HepG2 (cell line): Measurements from ENCODE around the gene DUS3L. TPM values are rescaled to one million over a fixed set of nuclear protein-coding genes. Genes with fewer than 3 reads are reported as not detected.

ENCODE experiments used
- AGO2 ChIP-seq: fragments of 200-400 bp; formaldehyde crosslinking; optimal IDR thresholded peaks from 2 replicates; pipeline ENCODE3; 2017; ENCODE audit warnings: mild to moderate bottlenecking, low read depth, low read length, moderate library complexity
- AHR ChIP-seq: IDR thresholded peaks from 2 replicates; pipeline ENCODE4 v1.6.1; 2018; ENCODE audit warnings: missing genetic modification reagents, missing compliant biosample characterization
- CHCHD3 ChIP-seq: sonication (generic); formaldehyde crosslinking; IDR thresholded peaks from 2 replicates; pipeline ENCODE4 v1.8.0; 2022; ENCODE audit warnings: mild to moderate bottlenecking, missing genetic modification reagents, moderate library complexity
- HCFC1 ChIP-seq: fragments of 150-350 bp; IDR thresholded peaks from 2 replicates; pipeline ENCODE4 v1.6.1; 2014; ENCODE audit warnings: low read depth, low read length
- HDAC2 ChIP-seq: sonication (generic); formaldehyde crosslinking; IDR thresholded peaks from 2 replicates; pipeline ENCODE4 v1.4.0; 2020; ENCODE audit warnings: missing genetic modification reagents
- HNRNPH1 ChIP-seq: fragments of 200-400 bp; formaldehyde crosslinking; optimal IDR thresholded peaks from 2 replicates; pipeline ENCODE3; 2017; ENCODE audit warnings: mild to moderate bottlenecking, low read depth, low read length
- HNRNPK ChIP-seq: fragments of 200-400 bp; formaldehyde crosslinking; IDR thresholded peaks from 2 replicates; pipeline ENCODE4 v1.6.1; 2018; ENCODE audit warnings: low read length, low read depth, moderate library complexity, mild to moderate bottlenecking; ENCODE audit not compliant: poor library complexity, severe bottlenecking
- NONO ChIP-seq, 2 experiments: fragments of 450-650 bp in 1 of 2; sonication (generic) in 1 of 2; formaldehyde crosslinking in 1 of 2; IDR thresholded peaks in 1 of 2; conservative IDR thresholded peaks in 1 of 2; 2 replicates each; pipeline versions ENCODE4 v1.6.1 to v1.8.0; 2017 to 2022; ENCODE audit warnings: mild to moderate bottlenecking in 1 of 2, missing genetic modification reagents in 1 of 2, moderate library complexity in 1 of 2
- RAD21 ChIP-seq: fragments of 450-650 bp; formaldehyde crosslinking; IDR thresholded peaks from 2 replicates; pipeline ENCODE4 v1.5.0; 2020; ENCODE audit warnings: mild to moderate bottlenecking
- SMAD9 ChIP-seq: sonication (generic); formaldehyde crosslinking; IDR thresholded peaks from 2 replicates; pipeline ENCODE4 v1.5.1; 2020; ENCODE audit warnings: mild to moderate bottlenecking, missing genetic modification reagents
- ZFP90 ChIP-seq: sonication (generic); formaldehyde crosslinking; IDR thresholded peaks from 2 replicates; pipeline ENCODE4 v1.8.0; 2022; ENCODE audit warnings: missing genetic modification reagents, mild to moderate bottlenecking, inconsistent platforms, borderline replicate concordance
- ZNF782 ChIP-seq: sonication (generic); formaldehyde crosslinking; IDR thresholded peaks from 2 replicates; pipeline ENCODE4 v1.4.0; 2020; ENCODE audit warnings: missing genetic modification reagents, mild to moderate bottlenecking, borderline replicate concordance
- ZNF850 ChIP-seq: sonication (generic); formaldehyde crosslinking; conservative IDR thresholded peaks from 2 replicates; pipeline ENCODE4 v1.9.0; 2021; ENCODE audit warnings: mild to moderate bottlenecking, missing genetic modification reagents
- polyA plus RNA-seq, 8 experiments: library from polyadenylated mRNA; depleted of rRNA in 3 of 8; stranded (reverse) in 7 of 8; unstranded in 1 of 8; fragments of >200 nt; fragmentation: Illumina TruSeq in 4 of 8; extraction: Trizol in 4 of 8; gene quantifications; 2 replicates each; pipeline versions ENCODE4 v1.2.1 to v1.2.3, GENCODE V29; 2011 to 2016; ENCODE audit warnings: low read depth in 4 of 8, missing spikeins in 1 of 8, mixed read lengths in 1 of 8; ENCODE audit not compliant: insufficient read depth in 1 of 8
- total RNA-seq, 5 experiments: library from RNA; depleted of rRNA; stranded (reverse); fragments of >200 nt; fragmentation: Illumina TruSeq; extraction: Trizol; gene quantifications; 2 replicates each; pipeline ENCODE4 v1.2.3, GENCODE V29; 2016; ENCODE audit warnings: low read depth in 1 of 5
- TF ChIP-seq, protein P1 (sequence below), 2 experiments: fragments of 450-650 bp in 1 of 2; sonication (generic) in 1 of 2; formaldehyde crosslinking; IDR thresholded peaks; 2 replicates each; pipeline versions ENCODE4 v1.5.0 to v1.8.0; 2020 to 2022; ENCODE audit warnings: mild to moderate bottlenecking in 1 of 2, missing genetic modification reagents in 1 of 2
- TF ChIP-seq, protein P2 (sequence below): sonication (generic); formaldehyde crosslinking; conservative IDR thresholded peaks from 2 replicates; pipeline ENCODE4 v1.4.0; 2020; ENCODE audit warnings: mild to moderate bottlenecking, missing genetic modification reagents, moderate library complexity
- TF ChIP-seq, protein P3 (sequence below): sonication (generic); formaldehyde crosslinking; IDR thresholded peaks from 2 replicates; pipeline ENCODE4 v1.9.0; 2022; ENCODE audit warnings: low read depth, missing genetic modification reagents
- TF ChIP-seq, protein P4 (sequence below), 2 experiments: sonication (generic) in 1 of 2; formaldehyde crosslinking in 1 of 2; IDR thresholded peaks; 2 replicates each; pipeline versions ENCODE4 v1.4.0 to v1.6.1; 2018 to 2020; ENCODE audit warnings: missing genetic modification reagents in 2 of 2, borderline replicate concordance in 1 of 2, low read depth in 1 of 2, mild to moderate bottlenecking in 1 of 2, missing biosample characterization in 1 of 2
- TF ChIP-seq, protein P5 (sequence below): sonication (generic); formaldehyde crosslinking; IDR thresholded peaks from 2 replicates; pipeline ENCODE4 v1.8.0; 2023; ENCODE audit warnings: mild to moderate bottlenecking, missing genetic modification reagents

The DUS3L gene
- total and polyA plus RNA-seq, 2 of the 13 experiments (the other 11 are each of a cell fraction or from before 2014, with no cell fraction given) = 13.3 to 25.1 TPM

DNA sequence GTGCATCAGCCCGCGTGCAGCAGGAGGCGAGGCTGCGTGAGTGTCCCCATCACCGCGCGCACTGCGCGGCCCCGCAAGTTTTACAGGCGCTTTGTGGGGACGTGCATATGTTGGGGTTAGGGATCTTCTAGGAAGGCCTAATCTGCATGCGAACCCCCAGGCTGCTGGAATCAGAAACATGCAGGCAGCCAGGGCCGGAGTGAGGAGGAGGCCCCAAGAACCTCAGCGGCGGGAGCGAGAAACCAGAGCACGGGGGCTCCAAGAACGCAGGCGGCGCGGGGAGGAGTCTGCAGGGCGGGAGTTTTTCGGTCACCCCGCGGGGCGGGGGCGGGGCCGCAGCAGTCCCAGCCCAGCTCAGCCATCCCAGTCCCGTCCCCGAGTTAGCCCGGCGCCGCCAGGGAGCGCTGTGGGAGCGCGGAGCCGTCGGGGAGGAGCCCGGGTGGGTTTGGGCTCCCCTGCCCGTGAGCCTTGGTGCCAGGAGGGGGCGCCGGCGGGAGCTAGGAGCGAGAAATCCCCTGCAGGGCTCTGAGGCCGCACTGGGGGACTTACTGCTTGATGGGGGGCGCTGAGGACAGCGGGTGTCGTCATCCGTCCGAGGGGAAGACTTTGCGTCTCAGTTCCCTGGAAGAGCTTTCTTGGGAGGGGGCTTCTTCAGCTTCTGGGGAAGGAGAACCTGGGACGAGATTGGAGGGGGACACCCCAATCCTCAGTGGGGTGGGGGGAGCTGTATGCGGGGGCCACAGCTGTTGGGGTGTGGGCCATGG lies 13.0 kb upstream of the DUS3L start (continued):
- TF ChIP-seq, protein P1, sequence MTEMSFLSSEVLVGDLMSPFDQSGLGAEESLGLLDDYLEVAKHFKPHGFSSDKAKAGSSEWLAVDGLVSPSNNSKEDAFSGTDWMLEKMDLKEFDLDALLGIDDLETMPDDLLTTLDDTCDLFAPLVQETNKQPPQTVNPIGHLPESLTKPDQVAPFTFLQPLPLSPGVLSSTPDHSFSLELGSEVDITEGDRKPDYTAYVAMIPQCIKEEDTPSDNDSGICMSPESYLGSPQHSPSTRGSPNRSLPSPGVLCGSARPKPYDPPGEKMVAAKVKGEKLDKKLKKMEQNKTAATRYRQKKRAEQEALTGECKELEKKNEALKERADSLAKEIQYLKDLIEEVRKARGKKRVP (CRISPR knock-in tag; IDR thresholded peaks at IDR 0.05) = peak in 1 of 2 experiments; percentile 82; a peak in 2 of 4 replicates
- TF ChIP-seq, protein P2, sequence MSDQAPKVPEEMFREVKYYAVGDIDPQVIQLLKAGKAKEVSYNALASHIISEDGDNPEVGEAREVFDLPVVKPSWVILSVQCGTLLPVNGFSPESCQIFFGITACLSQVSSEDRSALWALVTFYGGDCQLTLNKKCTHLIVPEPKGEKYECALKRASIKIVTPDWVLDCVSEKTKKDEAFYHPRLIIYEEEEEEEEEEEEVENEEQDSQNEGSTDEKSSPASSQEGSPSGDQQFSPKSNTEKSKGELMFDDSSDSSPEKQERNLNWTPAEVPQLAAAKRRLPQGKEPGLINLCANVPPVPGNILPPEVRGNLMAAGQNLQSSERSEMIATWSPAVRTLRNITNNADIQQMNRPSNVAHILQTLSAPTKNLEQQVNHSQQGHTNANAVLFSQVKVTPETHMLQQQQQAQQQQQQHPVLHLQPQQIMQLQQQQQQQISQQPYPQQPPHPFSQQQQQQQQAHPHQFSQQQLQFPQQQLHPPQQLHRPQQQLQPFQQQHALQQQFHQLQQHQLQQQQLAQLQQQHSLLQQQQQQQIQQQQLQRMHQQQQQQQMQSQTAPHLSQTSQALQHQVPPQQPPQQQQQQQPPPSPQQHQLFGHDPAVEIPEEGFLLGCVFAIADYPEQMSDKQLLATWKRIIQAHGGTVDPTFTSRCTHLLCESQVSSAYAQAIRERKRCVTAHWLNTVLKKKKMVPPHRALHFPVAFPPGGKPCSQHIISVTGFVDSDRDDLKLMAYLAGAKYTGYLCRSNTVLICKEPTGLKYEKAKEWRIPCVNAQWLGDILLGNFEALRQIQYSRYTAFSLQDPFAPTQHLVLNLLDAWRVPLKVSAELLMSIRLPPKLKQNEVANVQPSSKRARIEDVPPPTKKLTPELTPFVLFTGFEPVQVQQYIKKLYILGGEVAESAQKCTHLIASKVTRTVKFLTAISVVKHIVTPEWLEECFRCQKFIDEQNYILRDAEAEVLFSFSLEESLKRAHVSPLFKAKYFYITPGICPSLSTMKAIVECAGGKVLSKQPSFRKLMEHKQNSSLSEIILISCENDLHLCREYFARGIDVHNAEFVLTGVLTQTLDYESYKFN = peak; percentile 60
- no peak for TF ChIP-seq ZFP90 (CRISPR knock-in tag)
- TF ChIP-seq HNRNPH1 = no peak
- TF ChIP-seq CHCHD3 (CRISPR knock-in tag) = 0 out of 2 replicates have a peak, but pooled peaks have one; percentile 34
- TF ChIP-seq, protein P3, sequence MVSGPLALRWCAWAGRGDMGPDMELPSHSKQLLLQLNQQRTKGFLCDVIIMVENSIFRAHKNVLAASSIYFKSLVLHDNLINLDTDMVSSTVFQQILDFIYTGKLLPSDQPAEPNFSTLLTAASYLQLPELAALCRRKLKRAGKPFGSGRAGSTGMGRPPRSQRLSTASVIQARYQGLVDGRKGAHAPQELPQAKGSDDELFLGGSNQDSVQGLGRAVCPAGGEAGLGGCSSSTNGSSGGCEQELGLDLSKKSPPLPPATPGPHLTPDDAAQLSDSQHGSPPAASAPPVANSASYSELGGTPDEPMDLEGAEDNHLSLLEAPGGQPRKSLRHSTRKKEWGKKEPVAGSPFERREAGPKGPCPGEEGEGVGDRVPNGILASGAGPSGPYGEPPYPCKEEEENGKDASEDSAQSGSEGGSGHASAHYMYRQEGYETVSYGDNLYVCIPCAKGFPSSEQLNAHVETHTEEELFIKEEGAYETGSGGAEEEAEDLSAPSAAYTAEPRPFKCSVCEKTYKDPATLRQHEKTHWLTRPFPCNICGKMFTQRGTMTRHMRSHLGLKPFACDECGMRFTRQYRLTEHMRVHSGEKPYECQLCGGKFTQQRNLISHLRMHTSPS = no peak; the same call in 1 of the 2 replicates
- TF ChIP-seq, protein P4, sequence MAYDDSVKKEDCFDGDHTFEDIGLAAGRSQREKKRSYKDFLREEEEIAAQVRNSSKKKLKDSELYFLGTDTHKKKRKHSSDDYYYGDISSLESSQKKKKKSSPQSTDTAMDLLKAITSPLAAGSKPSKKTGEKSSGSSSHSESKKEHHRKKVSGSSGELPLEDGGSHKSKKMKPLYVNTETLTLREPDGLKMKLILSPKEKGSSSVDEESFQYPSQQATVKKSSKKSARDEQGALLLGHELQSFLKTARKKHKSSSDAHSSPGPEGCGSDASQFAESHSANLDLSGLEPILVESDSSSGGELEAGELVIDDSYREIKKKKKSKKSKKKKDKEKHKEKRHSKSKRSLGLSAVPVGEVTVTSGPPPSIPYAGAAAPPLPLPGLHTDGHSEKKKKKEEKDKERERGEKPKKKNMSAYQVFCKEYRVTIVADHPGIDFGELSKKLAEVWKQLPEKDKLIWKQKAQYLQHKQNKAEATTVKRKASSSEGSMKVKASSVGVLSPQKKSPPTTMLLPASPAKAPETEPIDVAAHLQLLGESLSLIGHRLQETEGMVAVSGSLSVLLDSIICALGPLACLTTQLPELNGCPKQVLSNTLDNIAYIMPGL (CRISPR knock-in tag; IDR thresholded peaks at IDR 0.05; ENCODE audit: borderline replicate concordance in 1 of 2, low read depth in 1 of 2) = peak; percentile 91 to 98; a peak in 3 of 4 replicates
- peak; percentile 36; the same call in 1 of the 2 replicates for TF ChIP-seq HDAC2 (CRISPR knock-in tag)
- TF ChIP-seq AGO2 = peak; percentile 38
- TF ChIP-seq HNRNPK = peak; percentile 61
- peak; percentile 66 for TF ChIP-seq ZNF782 (CRISPR knock-in tag)
- 0 out of 2 replicates have a peak, but pooled peaks have one; percentile 36 for TF ChIP-seq SMAD9
- TF ChIP-seq, protein P5, sequence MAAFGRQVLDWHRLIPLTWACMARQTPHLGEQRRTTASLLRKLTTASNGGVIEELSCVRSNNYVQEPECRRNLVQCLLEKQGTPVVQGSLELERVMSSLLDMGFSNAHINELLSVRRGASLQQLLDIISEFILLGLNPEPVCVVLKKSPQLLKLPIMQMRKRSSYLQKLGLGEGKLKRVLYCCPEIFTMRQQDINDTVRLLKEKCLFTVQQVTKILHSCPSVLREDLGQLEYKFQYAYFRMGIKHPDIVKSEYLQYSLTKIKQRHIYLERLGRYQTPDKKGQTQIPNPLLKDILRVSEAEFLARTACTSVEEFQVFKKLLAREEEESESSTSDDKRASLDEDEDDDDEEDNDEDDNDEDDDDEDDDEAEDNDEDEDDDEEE (CRISPR knock-in tag) = 0 out of 2 replicates have a peak, but pooled peaks have one; percentile 14
- no peak for TF ChIP-seq AHR
- TF ChIP-seq ZNF850 (CRISPR knock-in tag) = 0 out of 2 replicates have a peak, but pooled peaks have one; percentile 53
- TF ChIP-seq RAD21 = peak; percentile 100
- no peak for TF ChIP-seq NONO (IDR thresholded peaks at IDR 0.05)
- TF ChIP-seq NONO (CRISPR knock-in tag; conservative IDR thresholded peaks at IDR 0.05) = peak; percentile 90
- peak; percentile 30; the same call in 1 of the 2 replicates for TF ChIP-seq HCFC1
